ENCODE data around the gene CFAP221.
A peak's percentile ranks its signal among the peaks of the same experiment; 100 is the strongest.
"Not testable (repeated sequence)": the region's sequence is repeated elsewhere in the genome, so short reads cannot be mapped to it uniquely, and the experiment has no call there.

The CFAP221 gene

DNA sequence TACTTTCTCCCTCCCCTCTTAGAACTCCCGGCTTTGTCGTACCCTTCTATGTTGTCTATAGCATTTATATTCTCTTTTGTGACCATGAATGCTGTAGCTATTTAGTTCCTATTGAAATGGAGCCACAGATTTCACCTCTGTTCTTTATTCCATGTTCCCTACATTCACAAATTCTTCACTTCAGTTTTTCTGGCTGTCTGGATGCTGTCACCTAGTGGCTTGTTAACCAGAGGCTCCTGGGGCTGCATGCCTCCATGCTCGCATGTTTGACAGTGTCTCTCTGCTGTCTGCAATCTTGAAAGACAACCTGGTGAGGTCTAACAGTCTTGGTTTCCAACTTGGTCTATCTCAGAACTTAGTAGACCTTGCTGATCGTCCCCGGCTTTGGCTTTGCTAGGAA, 48.2 kb downstream of the CFAP221 start:
- no peak for DNase-seq

DNA sequence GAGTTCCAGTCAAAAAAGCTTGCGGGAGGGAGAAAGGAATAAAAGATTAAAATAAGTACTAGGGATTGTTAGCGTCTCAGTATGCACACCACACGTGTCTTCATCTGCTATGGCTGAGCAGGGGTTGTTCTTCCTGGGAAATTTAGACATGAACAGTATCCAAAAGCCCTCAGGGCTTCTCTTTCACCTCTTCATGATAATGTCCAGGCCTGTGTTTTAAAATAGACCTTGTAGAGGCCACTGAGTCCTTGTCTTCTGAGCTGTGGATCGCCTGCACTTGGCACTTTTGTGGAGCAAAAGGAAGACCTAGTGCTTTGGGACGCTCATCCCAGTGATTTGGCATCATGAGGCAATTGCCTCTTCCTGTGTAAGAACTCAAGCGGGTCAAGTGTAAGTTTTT, 52.4 kb downstream of the CFAP221 start:
- no peak for DNase-seq

DNA sequence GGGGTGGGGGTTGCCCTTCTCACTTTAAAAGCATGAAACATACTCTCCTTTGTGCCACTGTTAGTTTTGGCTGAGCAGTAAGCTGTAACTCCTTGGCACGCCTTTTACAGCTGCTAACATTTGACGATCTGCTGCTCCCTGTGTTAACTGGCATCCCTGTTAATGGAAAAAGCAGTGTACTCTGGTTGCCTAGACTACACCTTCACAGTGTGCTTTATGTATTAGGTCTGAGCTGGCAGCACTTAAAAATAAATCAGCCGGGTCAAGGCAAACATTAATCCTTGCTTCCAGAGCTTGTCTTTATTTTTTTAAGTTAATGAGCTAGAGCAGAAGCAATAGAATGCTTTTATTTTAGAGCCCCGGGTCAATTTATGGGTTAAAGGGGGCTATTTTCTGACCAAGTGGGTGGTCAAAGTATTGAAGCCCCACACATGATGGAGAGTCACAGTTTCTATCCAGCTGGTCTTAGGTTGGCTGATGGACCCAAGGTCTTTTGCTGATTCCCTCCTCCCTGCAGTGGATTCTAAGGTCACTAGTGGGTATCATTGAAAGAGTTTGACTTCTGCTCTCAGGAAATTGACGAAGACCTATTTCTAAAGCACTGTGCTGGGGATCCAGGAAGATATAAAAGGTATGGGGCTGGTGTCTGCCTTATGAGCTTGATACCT, 54.5 kb downstream of the CFAP221 start:
- no peak for DNase-seq

DNA sequence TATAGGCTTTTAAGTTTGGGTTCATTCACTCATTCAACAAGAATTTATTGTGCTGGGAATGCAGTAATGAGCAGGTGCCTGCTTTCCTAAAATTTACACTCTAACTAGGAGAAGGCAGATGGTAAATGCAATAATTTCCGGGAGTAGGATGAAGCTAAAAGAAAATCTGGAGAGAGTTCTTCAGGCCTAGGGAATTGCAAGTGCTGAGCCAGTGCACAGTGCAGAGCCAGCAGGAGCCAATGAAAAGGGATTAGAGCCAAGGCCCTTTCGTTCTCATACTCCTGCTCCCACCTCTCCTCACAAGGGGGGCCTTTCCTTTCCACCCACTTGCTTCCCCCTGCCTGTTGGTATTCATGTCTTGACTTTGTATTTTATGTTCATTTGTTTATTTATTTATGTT, 55.1 kb downstream of the CFAP221 start:
- DNase-seq: no peak

DNA sequence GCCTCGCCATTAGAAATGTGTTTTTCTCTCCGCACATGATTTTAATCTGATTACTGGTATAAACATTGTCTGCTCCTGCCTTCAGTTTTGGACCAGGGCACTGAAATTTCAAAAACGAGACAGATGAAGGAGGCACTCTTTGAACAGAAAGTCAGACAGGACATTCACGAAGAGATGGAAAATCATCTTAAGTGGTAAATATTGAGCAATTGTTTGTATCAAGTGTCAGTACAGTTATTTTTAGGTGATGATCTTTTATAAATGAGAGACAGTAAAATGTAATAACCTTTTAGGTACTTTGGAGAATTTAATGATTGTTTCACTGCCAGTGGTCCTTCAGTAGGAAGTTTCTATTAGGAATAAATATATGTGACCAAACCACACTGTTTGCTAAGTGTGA, 60.8 kb downstream of the CFAP221 start:
- no peak for DNase-seq

DNA sequence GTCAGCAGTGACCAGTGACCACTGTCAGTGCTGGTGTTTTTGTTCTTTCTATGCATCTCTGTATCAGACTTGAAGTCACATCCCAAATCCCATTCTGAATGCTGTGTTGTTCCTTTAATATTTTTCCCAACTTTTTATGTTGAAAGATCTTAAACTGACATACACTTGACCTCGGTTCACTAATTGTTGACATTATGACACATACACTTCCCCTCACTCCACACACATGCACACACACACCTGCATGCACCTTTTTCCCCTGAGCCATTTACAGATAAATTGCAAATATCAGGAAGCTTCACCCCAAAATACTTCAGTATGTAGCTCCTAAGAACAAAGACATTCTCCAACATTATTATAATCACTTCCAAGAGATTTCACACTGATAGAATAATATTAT, 62.4 kb downstream of the CFAP221 start:
- DNase-seq: no peak

DNA sequence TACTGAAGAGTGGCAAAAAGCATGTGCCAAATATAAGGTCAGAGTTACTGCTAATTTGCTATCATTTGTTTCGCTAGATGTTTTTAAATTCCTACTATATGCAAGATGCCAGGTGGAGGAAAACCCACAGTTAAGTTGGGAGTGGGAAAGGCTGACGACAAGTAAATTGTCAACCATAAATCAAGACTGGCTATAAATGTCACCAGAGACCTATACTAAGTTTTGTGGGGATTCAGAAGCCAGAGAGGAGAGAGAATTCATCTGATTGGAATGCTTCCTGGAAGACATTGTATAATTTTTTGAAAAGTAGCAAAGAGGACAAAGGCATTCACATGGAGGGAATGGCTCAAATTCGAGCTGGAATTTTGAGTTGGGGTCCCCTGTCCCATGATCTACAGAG, 64.3 kb downstream of the CFAP221 start:
- DNase-seq: no peak

DNA sequence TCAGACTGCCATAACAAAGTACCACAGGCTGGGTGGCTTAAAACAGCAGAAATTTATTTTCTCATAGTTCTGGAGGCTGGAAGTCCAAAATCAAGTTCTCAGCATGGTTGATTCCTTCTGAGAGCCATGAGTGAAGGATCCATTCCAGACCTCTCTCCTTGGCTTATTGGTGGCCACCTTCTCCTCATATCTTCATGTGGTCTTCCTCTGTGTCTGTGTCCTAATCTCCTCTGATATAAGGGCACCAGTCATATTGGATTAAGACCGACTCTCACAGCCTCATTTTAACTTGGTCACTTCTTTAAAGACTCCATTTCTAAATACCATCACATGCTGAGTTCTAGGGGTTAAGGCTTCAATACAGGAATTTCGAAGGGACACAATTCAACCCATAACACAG, 65.1 kb downstream of the CFAP221 start:
- no peak for DNase-seq

DNA sequence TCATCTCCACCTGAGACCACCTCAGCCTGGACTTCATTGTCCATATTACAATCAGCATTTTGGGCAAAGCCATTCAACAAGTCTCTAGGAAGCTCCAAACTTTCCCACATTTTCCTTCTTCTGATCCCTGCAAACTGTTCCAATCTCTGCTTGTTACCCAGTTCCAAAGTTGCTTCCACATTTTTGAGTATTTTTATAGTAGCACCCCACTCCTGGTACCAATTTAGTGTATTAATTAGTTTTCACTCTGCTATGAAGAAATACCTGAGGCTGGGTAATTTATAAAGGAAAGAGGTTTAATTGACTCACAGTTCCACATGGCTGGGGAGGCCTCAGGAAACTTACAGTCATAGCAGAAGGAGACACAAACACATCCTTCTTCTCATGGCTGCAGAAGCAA, 69.9 kb downstream of the CFAP221 start:
- DNase-seq: not testable (repeated sequence)

DNA sequence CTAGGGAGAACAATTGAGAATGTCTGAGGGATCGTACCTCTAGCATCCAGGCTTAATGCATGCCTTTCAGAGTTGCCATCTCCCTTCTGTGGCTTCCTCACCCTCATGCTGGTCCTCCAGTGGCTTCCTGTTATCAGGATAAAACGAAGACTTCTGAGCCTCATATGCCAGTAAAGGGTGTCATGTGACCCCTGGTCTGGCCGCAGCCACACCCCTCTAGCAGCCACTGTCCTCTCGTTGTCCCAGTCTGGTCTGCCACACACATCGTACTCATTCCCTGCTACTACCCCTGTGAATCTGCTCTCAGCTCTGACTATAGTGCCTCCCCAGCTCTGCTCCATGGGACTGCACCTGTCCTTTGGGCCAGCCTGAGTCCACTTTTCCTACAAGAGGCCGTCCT, 72.2 kb downstream of the CFAP221 start:
- DNase-seq: no peak

DNA sequence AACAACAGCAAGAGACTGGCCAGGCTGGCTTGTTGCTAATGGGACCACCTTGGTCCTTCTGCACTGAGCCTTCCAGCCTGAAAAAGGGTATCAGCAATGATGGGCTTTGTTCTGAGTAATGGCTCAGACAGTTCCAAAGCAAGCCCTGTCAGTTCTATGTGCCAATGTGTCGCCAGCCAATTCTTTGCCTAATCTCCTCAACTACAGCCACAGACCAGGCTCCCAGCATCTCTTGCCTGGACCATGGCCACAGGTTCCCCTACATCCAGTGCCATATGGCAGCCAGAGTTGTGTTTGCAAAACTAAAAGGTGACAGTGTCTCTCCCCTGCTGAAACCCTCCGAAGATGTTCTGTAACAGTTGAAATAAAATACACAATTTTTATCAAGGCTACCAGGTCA, 73.2 kb downstream of the CFAP221 start:
- DNase-seq: no peak

DNA sequence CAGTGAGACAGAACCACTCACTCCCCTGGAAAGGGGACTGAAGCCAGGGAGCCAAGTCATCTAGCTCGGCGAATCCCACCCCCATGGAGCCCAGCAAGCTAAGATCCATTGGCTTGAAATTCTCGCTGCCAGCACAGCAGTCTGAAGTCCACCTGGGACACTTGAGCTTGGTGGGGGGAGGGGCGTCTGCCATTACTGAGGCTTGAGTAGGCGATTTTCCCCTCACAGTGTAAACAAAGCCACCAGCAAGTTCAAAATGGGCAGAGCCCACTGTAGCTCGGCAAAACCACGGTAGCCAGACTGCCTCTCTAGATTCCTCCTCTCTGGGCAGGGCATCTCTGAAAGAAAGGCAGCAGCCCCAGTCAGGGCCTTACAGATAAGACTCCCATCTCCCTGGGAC, 74.5 kb downstream of the CFAP221 start:
- DNase-seq: not testable (repeated sequence)

DNA sequence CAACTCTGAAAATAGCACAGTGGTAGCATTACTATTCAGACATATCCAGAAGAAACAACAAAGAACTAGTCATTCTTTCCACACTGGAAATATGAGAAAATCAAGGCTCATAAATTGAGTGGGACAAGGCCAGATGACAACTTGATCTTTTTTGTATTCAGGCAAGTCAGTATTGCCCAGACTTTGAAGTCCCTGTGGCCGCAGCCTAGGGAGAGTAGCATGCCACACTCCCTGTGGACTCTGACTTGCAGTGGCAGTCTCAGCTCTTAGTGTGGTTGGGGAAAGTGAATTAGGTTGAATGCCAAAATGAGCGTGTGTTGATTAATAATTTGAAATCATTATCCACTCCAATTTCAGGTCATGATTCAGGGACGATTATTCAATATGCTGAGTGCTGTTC, 81.0 kb downstream of the CFAP221 start:
- DNase-seq: no peak

DNA sequence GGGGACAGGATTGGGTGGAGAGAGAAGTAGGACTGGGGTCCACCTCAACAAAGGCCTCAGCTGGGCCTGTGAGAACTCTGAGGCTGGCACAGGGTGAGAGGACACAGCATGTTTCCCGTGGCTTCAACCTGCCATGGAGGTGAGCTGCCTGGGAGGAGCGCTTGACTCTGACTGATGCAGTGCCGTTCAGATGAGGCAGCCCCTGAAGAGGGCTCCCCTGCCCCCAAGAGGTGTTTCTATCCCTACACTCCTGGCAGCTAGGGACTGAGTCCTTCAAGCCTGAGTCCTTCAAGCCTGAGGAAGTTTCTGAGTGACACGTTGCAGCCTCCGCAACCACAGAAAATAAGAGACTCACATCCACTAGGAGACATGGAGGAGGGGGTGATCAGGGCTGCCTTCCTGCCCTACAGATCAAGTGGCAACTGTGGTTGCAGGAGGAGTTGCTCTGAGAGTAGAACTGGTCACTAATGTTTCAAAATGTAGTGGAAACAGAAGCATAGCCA, 85.1 kb downstream of the CFAP221 start:
- no peak for DNase-seq

DNA sequence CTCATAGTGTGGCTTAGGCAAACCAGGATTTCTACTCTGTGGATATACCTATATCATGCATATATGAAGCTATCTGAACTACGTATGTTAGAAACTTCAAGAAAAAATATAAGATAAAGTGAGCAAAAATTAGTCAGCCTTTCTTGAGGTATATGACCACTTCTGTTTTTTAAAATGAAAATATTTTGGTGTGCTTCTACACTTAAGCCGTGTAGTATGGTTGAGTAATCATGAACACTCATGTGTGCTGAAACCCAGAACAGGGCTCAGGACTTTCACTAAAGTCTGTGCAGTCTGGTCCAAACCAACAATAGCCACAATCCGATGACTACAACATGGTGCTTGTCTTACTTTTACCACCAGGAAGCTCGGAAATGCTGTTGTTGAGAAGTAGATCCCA, 85.9 kb downstream of the CFAP221 start:
- no peak for DNase-seq

DNA sequence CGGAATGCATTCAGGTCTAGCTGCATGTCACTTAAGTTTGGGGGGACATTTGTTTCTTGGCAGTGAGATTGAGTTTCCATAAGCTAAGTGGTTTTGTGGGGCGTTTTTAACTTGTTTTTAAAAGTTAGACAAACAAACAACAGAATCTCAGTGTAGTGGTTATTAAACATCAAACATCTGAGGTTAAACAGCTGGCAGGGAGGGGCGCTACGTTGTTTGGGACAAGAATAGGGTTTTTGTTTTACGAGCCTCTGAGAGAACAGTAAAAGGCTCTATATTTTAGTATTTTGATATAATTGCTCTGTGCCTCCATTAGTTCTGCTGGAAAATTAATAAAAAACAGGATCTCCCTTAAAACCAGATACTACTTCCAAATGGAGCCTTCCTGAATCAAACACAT, 93.1 kb downstream of the CFAP221 start:
- DNase-seq: no peak

DNA sequence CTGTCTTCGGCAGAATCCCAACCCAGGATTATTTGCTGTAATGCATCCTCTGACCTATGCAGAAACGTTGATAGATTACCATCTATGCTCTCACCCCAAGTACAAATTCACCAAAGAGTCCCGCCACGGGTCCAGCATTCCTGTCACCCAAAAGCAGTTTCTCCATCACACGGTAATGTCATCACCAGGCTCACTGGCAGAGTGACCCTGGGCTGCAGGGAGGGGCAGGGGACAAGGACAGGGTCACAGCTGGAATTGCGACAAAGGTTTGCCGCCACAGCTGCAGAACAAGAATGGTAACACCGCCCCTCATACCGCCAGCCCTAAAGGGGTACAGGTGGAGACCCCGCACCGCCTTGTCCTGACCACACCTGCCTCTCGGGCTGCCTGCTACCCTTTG, 94.0 kb downstream of the CFAP221 start:
- no peak for DNase-seq

DNA sequence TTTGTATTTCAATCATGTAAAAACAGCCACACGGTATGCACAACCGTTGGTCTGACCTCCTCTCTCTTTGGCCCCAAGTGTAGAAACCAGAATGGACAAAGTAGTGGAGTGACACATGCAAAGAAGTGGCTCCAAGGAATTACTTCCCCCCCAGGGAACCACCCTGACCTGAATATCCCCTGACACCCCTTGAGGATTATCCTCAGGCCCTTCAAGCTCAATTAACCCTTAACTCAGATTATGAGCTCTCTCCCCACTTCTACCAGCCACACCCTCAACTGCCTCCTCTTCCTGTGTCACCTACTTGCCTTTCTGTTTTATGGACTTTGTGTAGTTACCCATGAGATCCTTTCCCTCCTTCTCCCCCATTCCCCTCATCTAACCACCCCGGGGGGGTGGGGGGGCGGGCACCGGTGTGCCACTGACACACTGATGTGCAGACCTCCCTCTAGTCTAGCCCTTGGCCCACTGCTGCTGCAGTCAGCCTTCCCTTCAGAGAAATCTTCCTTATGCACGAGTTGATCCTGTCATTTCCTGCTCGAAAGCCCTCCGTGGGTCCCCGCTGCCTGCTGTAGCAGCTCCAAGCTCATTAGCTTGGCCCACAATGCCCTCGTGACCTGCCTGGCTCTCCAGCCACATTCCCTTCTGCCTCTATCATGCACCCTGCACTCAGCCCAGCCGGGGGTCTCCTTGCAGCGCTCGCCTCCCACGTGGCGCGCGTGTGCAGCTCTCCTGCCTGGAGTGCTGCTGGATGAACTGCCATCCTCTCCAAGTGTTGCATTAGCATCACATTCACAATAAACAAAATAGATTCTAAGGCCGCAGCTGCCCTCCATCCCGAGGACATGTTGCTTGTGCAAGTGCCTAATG, 94.7 kb downstream of the CFAP221 start:
- no peak for DNase-seq

DNA sequence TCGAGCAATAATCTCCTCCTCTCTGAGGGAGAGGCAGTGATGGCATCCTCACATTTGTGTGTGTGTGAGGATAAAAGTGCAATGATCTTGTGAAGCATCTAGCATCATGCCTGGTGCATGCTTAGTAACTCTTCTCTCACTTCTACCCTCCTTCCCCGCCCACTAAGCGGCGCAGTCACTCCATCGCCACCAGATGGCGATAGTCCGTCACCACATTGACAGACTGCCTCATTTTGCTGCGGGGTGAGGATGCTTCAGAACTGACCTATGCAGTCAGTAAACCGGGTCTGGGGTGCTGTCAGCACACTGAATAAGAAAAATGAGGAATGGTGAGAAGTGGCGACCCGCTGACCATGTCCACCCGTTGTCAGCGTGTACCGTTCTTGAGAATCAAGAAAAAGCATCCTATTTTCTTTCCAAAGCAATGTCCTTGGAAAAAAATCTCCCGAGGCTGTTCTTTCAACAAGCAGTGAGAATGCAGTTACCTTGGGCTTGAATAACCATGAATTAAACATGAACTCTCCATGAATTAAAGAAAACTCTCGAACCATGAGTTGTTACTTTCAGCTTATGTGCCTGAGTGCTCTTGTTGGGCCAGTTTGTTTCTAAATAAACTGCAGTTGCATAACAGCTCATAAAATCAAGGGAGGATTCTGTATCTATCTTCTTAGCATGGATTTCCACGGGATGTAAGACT, 97.5 kb downstream of the CFAP221 start:
- DNase-seq: peak; percentile 79

DNA sequence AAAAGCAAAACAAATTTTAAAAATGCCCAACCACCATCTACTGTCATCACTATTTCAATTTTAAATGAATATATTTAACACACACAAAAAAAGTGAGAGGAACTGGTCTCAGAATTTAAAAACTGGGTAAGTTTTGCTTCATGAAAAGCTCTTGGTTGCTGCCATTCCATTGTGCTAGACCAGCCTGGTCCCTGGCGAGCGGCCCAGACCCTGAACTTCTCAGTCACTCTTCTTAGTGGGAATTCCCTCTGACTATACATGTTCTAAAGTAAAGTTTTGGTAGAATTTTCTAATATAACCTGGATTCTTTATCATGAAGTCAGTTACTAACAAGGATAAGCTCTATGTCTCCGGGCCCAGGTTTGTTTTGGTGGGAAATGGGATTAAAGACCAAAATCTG, 99.9 kb downstream of the CFAP221 start:
- no peak for DNase-seq

DNA sequence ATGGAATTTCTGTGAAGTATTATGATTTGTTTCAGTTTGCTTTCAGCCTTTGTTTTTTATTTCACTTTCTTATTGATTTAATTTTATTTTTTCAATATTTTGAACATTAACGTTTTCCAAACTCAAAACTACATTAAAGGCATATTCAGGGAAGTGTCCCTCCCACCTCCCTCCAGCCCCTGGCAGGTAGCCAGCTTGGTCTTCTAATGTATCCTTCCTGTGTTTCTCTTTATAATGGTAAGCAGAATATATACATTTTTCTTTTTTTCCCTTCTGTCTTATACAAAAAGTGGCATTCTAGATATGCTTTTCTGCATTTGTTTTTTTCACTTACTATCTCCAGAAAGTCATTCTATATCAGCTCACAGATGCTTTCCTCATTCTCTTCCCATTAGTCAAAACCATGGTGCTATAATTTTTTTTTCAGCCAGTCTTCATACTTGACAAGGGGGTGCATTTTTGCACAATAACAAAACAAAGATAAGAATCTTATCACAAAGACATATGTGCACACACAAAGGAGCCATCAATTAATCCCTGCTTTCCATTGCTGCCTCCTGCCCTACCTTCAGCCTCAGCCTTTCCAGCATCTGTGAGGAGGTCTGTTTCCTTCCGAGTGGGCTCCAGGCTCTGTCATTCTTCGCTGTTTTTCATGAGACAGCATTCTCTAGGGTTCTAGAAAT, 101.1 kb downstream of the CFAP221 start:
- no peak for DNase-seq

DNA sequence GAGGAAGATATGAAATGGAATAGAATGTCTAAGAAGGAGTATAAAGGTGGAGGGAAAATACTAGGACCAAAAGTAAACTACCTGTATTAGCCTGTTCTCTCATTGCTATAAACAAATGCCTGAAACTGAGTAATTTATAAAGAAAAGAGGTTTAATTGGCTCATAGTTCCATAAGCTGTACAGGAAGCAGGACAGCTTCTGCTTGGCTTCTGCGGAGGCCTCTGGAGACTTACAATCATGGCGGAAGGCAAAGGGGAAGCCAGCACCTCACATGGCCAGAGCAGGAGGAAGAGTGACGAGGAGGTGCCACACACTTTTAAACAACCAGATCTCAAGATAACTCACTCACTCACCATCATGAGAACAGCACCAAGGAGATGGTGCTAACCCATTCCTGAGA, 101.9 kb downstream of the CFAP221 start:
- DNase-seq: no peak

All from stimulated activated CD4-positive, alpha-beta T cell treated with anti-CD3 and anti-CD28 coated beads, Interleukin-4, amount 100 ng/mL, for 24 hours (primary cell).